ENCODE measurements around the gene LTBP1.
A peak's percentile ranks its signal among the peaks of the same experiment; 100 is the strongest.

The LTBP1 gene

DNA sequence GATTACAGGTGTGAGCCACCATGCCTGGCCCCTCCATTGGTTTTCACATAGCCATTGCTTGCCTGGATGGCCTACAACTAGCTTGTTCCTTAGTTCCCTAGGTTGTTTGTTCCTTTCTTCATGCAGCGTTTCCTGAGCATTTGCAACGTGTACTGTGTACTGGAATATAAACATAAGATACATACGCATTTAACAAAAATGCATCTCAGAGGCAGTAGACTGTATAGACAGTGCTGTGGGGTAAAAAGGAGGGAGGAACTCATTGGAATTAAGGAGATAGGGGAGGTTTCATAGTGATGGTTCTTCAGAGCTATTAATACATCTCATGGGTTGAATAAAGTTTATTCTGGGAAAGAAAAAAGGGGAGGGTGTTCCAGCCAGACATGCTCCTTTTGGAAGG, 269.2 kb downstream of the LTBP1 start:
- H2BK5ac ChIP-seq (ENCODE audit: low read length) = no peak overlapping the region
- no peak overlapping the region for H3K9ac ChIP-seq (ENCODE audit: low read length)
- no peak overlapping the region for H2AK5ac ChIP-seq (ENCODE audit: low read length)
- no peak overlapping the region for H3K4ac ChIP-seq (ENCODE audit: low read depth, low read length)
- H3K4me1 ChIP-seq (ENCODE audit: control insufficient read depth, low read depth, low read length) = peaks cover 8% of the 10 kb centered on the region
- no peak overlapping the region for H3K4me3 ChIP-seq (ENCODE audit: low read length)
- H3K27me3 ChIP-seq (ENCODE audit: insufficient read depth, low read length, poor library complexity) = no peaks in the 10 kb centered on the region
- H3K79me2 ChIP-seq (ENCODE audit: control insufficient read depth, insufficient read depth, low read length) = no peaks in the 10 kb centered on the region
- no peak overlapping the region for H3K23ac ChIP-seq (ENCODE audit: low read length)
- no peak overlapping the region for H4K5ac ChIP-seq (ENCODE audit: low read length)
- H3K27ac ChIP-seq (ENCODE audit: low read depth, low read length) = no peak overlapping the region
- no peak overlapping the region for H3K4me2 ChIP-seq (ENCODE audit: low read length)
- H4K8ac ChIP-seq (ENCODE audit: low read depth, low read length) = no peak overlapping the region
- no peaks in the 10 kb centered on the region for H3K36me3 ChIP-seq (ENCODE audit: control insufficient read depth, insufficient read depth, low read length)
- H3K18ac ChIP-seq (ENCODE audit: low read length) = no peak overlapping the region
- H3K79me1 ChIP-seq (ENCODE audit: low read length) = no peaks in the 10 kb centered on the region
- no peak for DNase-seq
- no CpG with 5 or more reads among the region's 3 CpGs for WGBS (ENCODE audit: extremely low coverage, insufficient coverage, low lambda C conversion rate)
- H2BK120ac ChIP-seq (ENCODE audit: low read depth, low read length) = no peak overlapping the region
- H2BK15ac ChIP-seq (replicated peaks; ENCODE audit: low read depth) = no peak overlapping the region
- H3K56ac ChIP-seq (ENCODE audit: low read length) = no peak overlapping the region

DNA sequence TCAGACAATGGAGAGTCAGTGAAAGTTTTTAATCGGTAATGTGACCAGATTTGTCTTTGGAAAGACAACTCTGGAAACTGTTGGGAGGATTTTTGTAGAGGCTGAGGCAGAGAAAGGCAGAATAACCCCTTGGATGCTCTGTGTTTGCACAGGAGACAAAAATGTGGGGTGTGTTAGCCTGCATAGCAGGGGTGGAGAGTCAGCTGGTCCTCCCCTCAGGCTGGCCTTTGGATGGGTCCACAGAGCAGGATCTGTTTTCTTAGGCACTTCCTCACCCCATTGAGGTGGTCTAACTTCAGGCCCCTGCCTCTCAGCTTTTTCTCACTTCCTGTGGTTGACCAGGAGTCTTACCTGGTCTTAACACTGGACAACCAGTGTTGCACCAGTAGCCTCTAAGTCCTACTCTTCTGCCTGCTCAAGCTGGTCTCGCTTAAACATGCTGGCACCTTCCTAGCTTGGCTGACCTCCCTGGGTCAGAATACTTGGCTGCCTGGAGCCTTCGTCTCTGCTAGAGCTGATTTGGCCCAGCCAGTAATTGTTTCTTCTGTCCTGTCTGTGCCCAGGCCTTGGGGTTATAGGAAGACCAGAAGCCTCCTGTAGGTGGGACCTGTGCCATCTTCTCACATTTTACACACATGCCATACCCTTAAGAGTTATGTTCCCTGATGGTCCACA, 269.9 kb downstream of the LTBP1 start:
- Histone ChIP-seq H2BK15ac (replicated peaks; ENCODE audit: low read depth) (no peak overlapping the region), H3K9ac (ENCODE audit: low read length) (no peak overlapping the region), H3K56ac (ENCODE audit: low read length) (no peak overlapping the region), H4K8ac (ENCODE audit: low read depth, low read length) (no peak overlapping the region), H3K36me3 (ENCODE audit: control insufficient read depth, insufficient read depth, low read length) (no peaks in the 10 kb centered on the region), H3K4me2 (ENCODE audit: low read length) (no peak overlapping the region), H3K23ac (ENCODE audit: low read length) (no peak overlapping the region), H2AK5ac (ENCODE audit: low read length) (no peak overlapping the region), H2BK5ac (ENCODE audit: low read length) (no peak overlapping the region), H3K4ac (ENCODE audit: low read depth, low read length) (no peak overlapping the region), H3K4me1 (ENCODE audit: control insufficient read depth, low read depth, low read length) (peaks cover 8% of the 10 kb centered on the region), H2BK120ac (ENCODE audit: low read depth, low read length) (no peak overlapping the region), H4K5ac (ENCODE audit: low read length) (no peak overlapping the region), H3K18ac (ENCODE audit: low read length) (peak overlapping the region; percentile 65), H3K79me1 (ENCODE audit: low read length) (no peaks in the 10 kb centered on the region), H3K4me3 (ENCODE audit: low read length) (no peak overlapping the region), H3K79me2 (ENCODE audit: control insufficient read depth, insufficient read depth, low read length) (no peaks in the 10 kb centered on the region), H3K27ac (ENCODE audit: low read depth, low read length) (no peak overlapping the region), H3K27me3 (ENCODE audit: insufficient read depth, low read length, poor library complexity) (no peaks in the 10 kb centered on the region)
- DNase-seq = no peak
- WGBS (ENCODE audit: extremely low coverage, insufficient coverage, low lambda C conversion rate) = no CpG with 5 or more reads among the region's 3 CpGs

- H3K23ac ChIP-seq (ENCODE audit: low read length) = no peak overlapping the region
- H3K9ac ChIP-seq (ENCODE audit: low read length) = no peak overlapping the region
- no peaks in the 10 kb centered on the region for H3K27me3 ChIP-seq (ENCODE audit: insufficient read depth, low read length, poor library complexity)
- H3K27ac ChIP-seq (ENCODE audit: low read depth, low read length) = no peak overlapping the region
- no peak overlapping the region for H3K56ac ChIP-seq (ENCODE audit: low read length)
- no CpG with 5 or more reads among the region's 3 CpGs for WGBS (ENCODE audit: extremely low coverage, insufficient coverage, low lambda C conversion rate)
- H3K4me1 ChIP-seq (ENCODE audit: control insufficient read depth, low read depth, low read length) = peaks cover 8% of the 10 kb centered on the region
- no peak overlapping the region for H2BK15ac ChIP-seq (replicated peaks; ENCODE audit: low read depth)
- DNase-seq = peak; percentile 31
- H2BK120ac ChIP-seq (ENCODE audit: low read depth, low read length) = no peak overlapping the region
- no peaks in the 10 kb centered on the region for H3K79me2 ChIP-seq (ENCODE audit: control insufficient read depth, insufficient read depth, low read length)
- no peak overlapping the region for H3K4ac ChIP-seq (ENCODE audit: low read depth, low read length)
- H3K4me2 ChIP-seq (ENCODE audit: low read length) = no peak overlapping the region
- no peak overlapping the region for H3K4me3 ChIP-seq (ENCODE audit: low read length)
- no peak overlapping the region for H4K5ac ChIP-seq (ENCODE audit: low read length)
- H3K79me1 ChIP-seq (ENCODE audit: low read length) = no peaks in the 10 kb centered on the region
- H3K18ac ChIP-seq (ENCODE audit: low read length) = no peak overlapping the region
- no peaks in the 10 kb centered on the region for H3K36me3 ChIP-seq (ENCODE audit: control insufficient read depth, insufficient read depth, low read length)
- H2BK5ac ChIP-seq (ENCODE audit: low read length) = no peak overlapping the region
- no peak overlapping the region for H2AK5ac ChIP-seq (ENCODE audit: low read length)
- no peak overlapping the region for H4K8ac ChIP-seq (ENCODE audit: low read depth, low read length)
Measured at GRCh38 chr2:33217406-33217805, 270.7 kb downstream of the LTBP1 start.

- Histone ChIP-seq H3K27ac (ENCODE audit: low read depth, low read length) (no peak overlapping the region), H3K79me2 (ENCODE audit: control insufficient read depth, insufficient read depth, low read length) (no peaks in the 10 kb centered on the region), H3K23ac (ENCODE audit: low read length) (no peak overlapping the region), H4K5ac (ENCODE audit: low read length) (no peak overlapping the region), H3K9ac (ENCODE audit: low read length) (no peak overlapping the region), H3K4me2 (ENCODE audit: low read length) (no peak overlapping the region), H3K4ac (ENCODE audit: low read depth, low read length) (no peak overlapping the region), H4K8ac (ENCODE audit: low read depth, low read length) (peak overlapping the region; percentile 40), H3K4me3 (ENCODE audit: low read length) (no peak overlapping the region), H3K56ac (ENCODE audit: low read length) (no peak overlapping the region), H3K79me1 (ENCODE audit: low read length) (no peaks in the 10 kb centered on the region), H3K27me3 (ENCODE audit: insufficient read depth, low read length, poor library complexity) (no peaks in the 10 kb centered on the region), H2BK5ac (ENCODE audit: low read length) (no peak overlapping the region), H3K36me3 (ENCODE audit: control insufficient read depth, insufficient read depth, low read length) (no peaks in the 10 kb centered on the region), H2BK15ac (replicated peaks; ENCODE audit: low read depth) (peak overlapping the region; percentile 57), H3K4me1 (ENCODE audit: control insufficient read depth, low read depth, low read length) (peaks cover 8% of the 10 kb centered on the region), H3K18ac (ENCODE audit: low read length) (no peak overlapping the region), H2BK120ac (ENCODE audit: low read depth, low read length) (no peak overlapping the region), H2AK5ac (ENCODE audit: low read length) (no peak overlapping the region)
- no peak for DNase-seq
- WGBS (ENCODE audit: extremely low coverage, insufficient coverage, low lambda C conversion rate) = no CpG with 5 or more reads among the region's 4 CpGs
Measured at GRCh38 chr2:33219114-33219513, 272.4 kb downstream of the LTBP1 start.

GRCh38 chr2:33219850-33220275, 273.1 kb downstream of the LTBP1 start:
- Histone ChIP-seq H3K56ac (ENCODE audit: low read length) (no peak overlapping the region), H3K79me1 (ENCODE audit: low read length) (no peaks in the 10 kb centered on the region), H3K4me3 (ENCODE audit: low read length) (no peak overlapping the region), H3K9ac (ENCODE audit: low read length) (no peak overlapping the region), H3K23ac (ENCODE audit: low read length) (no peak overlapping the region), H3K27me3 (ENCODE audit: insufficient read depth, low read length, poor library complexity) (no peaks in the 10 kb centered on the region), H2BK15ac (replicated peaks; ENCODE audit: low read depth) (no peak overlapping the region), H3K4ac (ENCODE audit: low read depth, low read length) (no peak overlapping the region), H4K8ac (ENCODE audit: low read depth, low read length) (no peak overlapping the region), H3K4me2 (ENCODE audit: low read length) (no peak overlapping the region), H3K27ac (ENCODE audit: low read depth, low read length) (no peak overlapping the region), H4K5ac (ENCODE audit: low read length) (no peak overlapping the region), H2BK120ac (ENCODE audit: low read depth, low read length) (no peak overlapping the region), H3K18ac (ENCODE audit: low read length) (no peak overlapping the region), H3K79me2 (ENCODE audit: control insufficient read depth, insufficient read depth, low read length) (no peaks in the 10 kb centered on the region), H2BK5ac (ENCODE audit: low read length) (no peak overlapping the region), H3K4me1 (ENCODE audit: control insufficient read depth, low read depth, low read length) (peaks cover 6% of the 10 kb centered on the region), H3K36me3 (ENCODE audit: control insufficient read depth, insufficient read depth, low read length) (no peaks in the 10 kb centered on the region), H2AK5ac (ENCODE audit: low read length) (no peak overlapping the region)
- no peak for DNase-seq
- no CpG with 5 or more reads among the region's 2 CpGs for WGBS (ENCODE audit: extremely low coverage, insufficient coverage, low lambda C conversion rate)

DNA sequence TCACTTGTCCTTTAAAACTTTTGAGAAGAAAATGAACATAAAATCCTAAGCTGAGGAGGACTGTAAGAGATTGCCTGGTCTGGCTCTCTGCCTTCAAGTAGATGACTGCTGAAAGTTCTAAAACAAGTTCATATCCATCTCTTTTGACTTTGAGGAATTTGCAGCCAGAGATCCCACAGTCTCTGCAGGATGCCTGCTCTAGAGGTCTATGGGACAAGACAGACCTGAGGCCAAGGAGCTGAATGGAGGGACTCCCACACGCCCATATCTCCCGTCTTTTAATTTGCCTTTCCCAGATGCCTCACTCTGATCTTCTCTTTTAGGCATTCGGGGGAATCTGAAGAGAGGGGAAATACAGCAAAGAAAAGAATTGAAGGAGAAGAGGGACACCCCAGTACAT, 273.8 kb downstream of the LTBP1 start:
- H3K27ac ChIP-seq (ENCODE audit: low read depth, low read length) = peak overlapping the region; percentile 31
- no peak overlapping the region for H3K4ac ChIP-seq (ENCODE audit: low read depth, low read length)

More for the DNA sequence above, 273.8 kb downstream of the LTBP1 start:
- H3K18ac ChIP-seq (ENCODE audit: low read length) = no peak overlapping the region
- no peak overlapping the region for H2AK5ac ChIP-seq (ENCODE audit: low read length)
- no peak overlapping the region for H4K8ac ChIP-seq (ENCODE audit: low read depth, low read length)
- DNase-seq = peak; percentile 81
- H3K4me1 ChIP-seq (ENCODE audit: control insufficient read depth, low read depth, low read length) = peaks cover 6% of the 10 kb centered on the region
- H2BK120ac ChIP-seq (ENCODE audit: low read depth, low read length) = no peak overlapping the region
- H2BK5ac ChIP-seq (ENCODE audit: low read length) = no peak overlapping the region
- no peak overlapping the region for H3K4me3 ChIP-seq (ENCODE audit: low read length)
- no peak overlapping the region for H4K5ac ChIP-seq (ENCODE audit: low read length)
- H3K79me2 ChIP-seq (ENCODE audit: control insufficient read depth, insufficient read depth, low read length) = no peaks in the 10 kb centered on the region
- H3K23ac ChIP-seq (ENCODE audit: low read length) = no peak overlapping the region
- H3K4me2 ChIP-seq (ENCODE audit: low read length) = no peak overlapping the region
- no peak overlapping the region for H3K9ac ChIP-seq (ENCODE audit: low read length)
- WGBS (ENCODE audit: extremely low coverage, insufficient coverage, low lambda C conversion rate) = no CpG with 5 or more reads among the region's 3 CpGs
- no peaks in the 10 kb centered on the region for H3K36me3 ChIP-seq (ENCODE audit: control insufficient read depth, insufficient read depth, low read length)
- no peak overlapping the region for H2BK15ac ChIP-seq (replicated peaks; ENCODE audit: low read depth)
- no peaks in the 10 kb centered on the region for H3K27me3 ChIP-seq (ENCODE audit: insufficient read depth, low read length, poor library complexity)
- H3K56ac ChIP-seq (ENCODE audit: low read length) = peak overlapping the region; percentile 17
- no peaks in the 10 kb centered on the region for H3K79me1 ChIP-seq (ENCODE audit: low read length)

Measured in mesendoderm (in vitro differentiated cells).